MCF 10A (cell line): Measurements from ENCODE around the gene UVSSA. TPM values are rescaled to one million over a fixed set of nuclear protein-coding genes. Genes with fewer than 3 reads are reported as not detected.
"Not testable (repeated sequence)": the region's sequence is repeated elsewhere in the genome, so short reads cannot be mapped to it uniquely, and the experiment has no call there.

ENCODE experiments used
- BruUV-seq: library from RNA; stranded (reverse); fragments of 400-500 nt; replicated peaks from 2 replicates; lab custom pipeline; 2021; lab: Mats Ljungman, UMichigan
- CTCF ChIA-PET: fragments of 300-600 bp; sonication (Branson Sonifier 250); formaldehyde crosslinking; extraction: SDS; loops from one replicate; lab custom pipeline; 2021; ENCODE audit warnings: antibody characterized with exemption, inconsistent platforms; lab: Yijun Ruan, JAX
- POLR2A ChIA-PET: fragments of 300-600, 350-650 bp; sonication (Branson Sonifier 250); formaldehyde crosslinking; extraction: SDS; loops from one replicate; lab custom pipeline; 2020; ENCODE audit warnings: antibody characterized with exemption, inconsistent platforms; lab: Yijun Ruan, JAX
- DNase-seq: peaks from one replicate; pipeline ENCODE4 v3.0.0-alpha.2; 2018; ENCODE audit not compliant: unreplicated experiment
- H3K27ac Mint-ChIP-seq: one replicate; pipeline ENCODE4 v1.8.0; 2022; ENCODE audit warnings: mild to moderate bottlenecking, low read depth, mixed read lengths; ENCODE audit not compliant: unreplicated experiment
- H3K27me3 Mint-ChIP-seq: one replicate; pipeline ENCODE4 v1.8.0; 2022; ENCODE audit warnings: mixed read lengths; ENCODE audit not compliant: insufficient read depth, unreplicated experiment
- H3K36me3 Mint-ChIP-seq: one replicate; pipeline ENCODE4 v1.8.0; 2022; ENCODE audit warnings: mild to moderate bottlenecking, moderate library complexity, mixed read lengths; ENCODE audit not compliant: insufficient read depth, unreplicated experiment
- H3K4me1 Mint-ChIP-seq: one replicate; pipeline ENCODE4 v1.8.0; 2022; ENCODE audit warnings: mixed read lengths; ENCODE audit not compliant: insufficient read depth, unreplicated experiment
- H3K4me3 Mint-ChIP-seq: one replicate; pipeline ENCODE4 v1.8.0; 2022; ENCODE audit warnings: mild to moderate bottlenecking, moderate library complexity, mixed read lengths; ENCODE audit not compliant: unreplicated experiment
- H3K9me3 Mint-ChIP-seq: one replicate; pipeline ENCODE4 v1.8.0; 2022; ENCODE audit warnings: mixed read lengths; ENCODE audit not compliant: unreplicated experiment
- CTCF ChIP-seq: fragments of 200-600 bp; IDR thresholded peaks from one replicate; pipeline ENCODE4 v1.8.0; 2022; ENCODE audit warnings: antibody characterized with exemption, mild to moderate bottlenecking; ENCODE audit not compliant: unreplicated experiment
- intact Hi-C: fragments of 100-400 bp; cut with micrococcal nuclease; formaldehyde crosslinking; loops from 2 replicates; pipeline ENCODE4 v1.14.1; 2022
- total RNA-seq: library from RNA; stranded (reverse); gene quantifications from 2 replicates; pipeline ENCODE4 v1.2.3, GENCODE V29; 2022

The UVSSA gene
- total RNA-seq, 1 experiment from 2014 or later, result 43.6 TPM

- H3K9me3 Mint-ChIP-seq, result no peaks in the 10 kb centered on the region
- H3K4me3 Mint-ChIP-seq, result peak overlapping the region; percentile 57
- TF ChIP-seq CTCF, result no peak
- intact Hi-C loops, result no loop called here
- H3K36me3 Mint-ChIP-seq, result peaks cover 83% of the 10 kb centered on the region
- ChIA-PET CTCF (interaction anchor here (0.6 kb wide), 1 partner anchor 173 kb away, joined by 3 read pairs; no protein-coding TSS in a partner anchor), POLR2A (interaction anchor here (0.6 to 2.8 kb wide), 9 partner anchors 9 to 154 kb away, joined by 3 to 47 read pairs (median 4); partner anchors contain the start of genes MAEA and UVSSA)
- H3K27ac Mint-ChIP-seq, result peak overlapping the region; percentile 95
- DNase-seq, result no peak
- H3K27me3 Mint-ChIP-seq, result no peaks in the 10 kb centered on the region
- BruUV-seq, result no TSS peak
- peaks cover 22% of the 10 kb centered on the region for H3K4me1 Mint-ChIP-seq
Observed at GRCh38 chr4:1330761-1331590, 16.0 kb upstream of the UVSSA start.

- H3K27ac Mint-ChIP-seq, result peak overlapping the region; percentile 95
- no peak for DNase-seq
- intact Hi-C loops, result no loop called here
- POLR2A ChIA-PET, result interaction anchor here (0.6 kb wide), 1 partner anchor 395 kb away, joined by 3 read pairs; no protein-coding TSS in a partner anchor
- peaks cover 22% of the 10 kb centered on the region for H3K4me1 Mint-ChIP-seq
- TF ChIP-seq CTCF, result no peak
- H3K36me3 Mint-ChIP-seq, result peaks cover 84% of the 10 kb centered on the region
- no TSS peak for BruUV-seq
- no peak overlapping the region for H3K4me3 Mint-ChIP-seq
- no peaks in the 10 kb centered on the region for H3K9me3 Mint-ChIP-seq
- no peaks in the 10 kb centered on the region for H3K27me3 Mint-ChIP-seq
- CTCF ChIA-PET, result interaction anchor here (1.4 kb wide), 1 partner anchor 67 kb away, joined by 3 read pairs; no protein-coding TSS in a partner anchor
Observed at GRCh38 chr4:1331591-1332353, 15.2 kb upstream of the UVSSA start.

- Mint-ChIP-seq H3K4me3 (no peak overlapping the region), H3K27ac (no peak overlapping the region), H3K36me3 (peaks cover 86% of the 10 kb centered on the region), H3K27me3 (no peaks in the 10 kb centered on the region), H3K4me1 (peaks cover 25% of the 10 kb centered on the region), H3K9me3 (peaks cover 8% of the 10 kb centered on the region)
- TF ChIP-seq CTCF, result no peak
- ChIA-PET CTCF (interaction anchor here (1.4 kb wide), 1 partner anchor 68 kb away, joined by 3 read pairs; no protein-coding TSS in a partner anchor), POLR2A (interaction anchor here (0.6 to 1.1 kb wide), 2 partner anchors 32 to 396 kb away, joined by 3 to 5 read pairs; no protein-coding TSS in a partner anchor)
- no TSS peak for BruUV-seq
- intact Hi-C loops, result no loop called here
- no peak for DNase-seq
Observed at GRCh38 chr4:1332686-1333085, 14.3 kb upstream of the UVSSA start.

GRCh38 chr4:1333256-1333655 lies 13.8 kb upstream of the UVSSA start:
- H3K9me3 Mint-ChIP-seq, result peaks cover 8% of the 10 kb centered on the region
- no peak overlapping the region for H3K4me3 Mint-ChIP-seq
- H3K36me3 Mint-ChIP-seq, result peaks cover 86% of the 10 kb centered on the region
- peaks cover 28% of the 10 kb centered on the region for H3K4me1 Mint-ChIP-seq
- POLR2A ChIA-PET, result interaction anchor here (1.1 kb wide), 1 partner anchor 32 kb away, joined by 5 read pairs; no protein-coding TSS in a partner anchor
- intact Hi-C loops, result no loop called here
- no peak for DNase-seq
- TF ChIP-seq CTCF, result no peak
- no peak overlapping the region for H3K27ac Mint-ChIP-seq
- no TSS peak for BruUV-seq
- CTCF ChIA-PET, result interaction anchor here (1.4 kb wide), 1 partner anchor 69 kb away, joined by 3 read pairs; no protein-coding TSS in a partner anchor
- no peaks in the 10 kb centered on the region for H3K27me3 Mint-ChIP-seq

GRCh38 chr4:1333851-1334578 lies 13.0 kb upstream of the UVSSA start:
- Mint-ChIP-seq H3K36me3 (peaks cover 88% of the 10 kb centered on the region), H3K4me1 (peaks cover 27% of the 10 kb centered on the region)
- BruUV-seq, POLR2A ChIA-PET, intact Hi-C loops, H3K27ac Mint-ChIP-seq, H3K4me3 Mint-ChIP-seq, DNase-seq, H3K9me3 Mint-ChIP-seq, H3K27me3 Mint-ChIP-seq, CTCF ChIA-PET: not testable (repeated sequence)
